Fibroblast of lung (primary cell): ENCODE data around the gene TRIM67. TPM values are rescaled to one million over a fixed set of nuclear protein-coding genes. Genes with fewer than 3 reads are reported as not detected.

Experiments
- DNase-seq, 2 donors: peaks; one replicate each; pipeline versions ENCODE4 v3.0.0 to v3.0.0-alpha.2; 2010; ENCODE audit warnings: low read depth in 2 of 2
- H2AFZ ChIP-seq: 2 replicates; pipeline ENCODE4 v1.5.1; 2012; ENCODE audit warnings: low read length, control low read depth, inconsistent platforms
- H3K27ac ChIP-seq: 2 replicates; pipeline ENCODE4 v1.5.1; 2011; ENCODE audit warnings: low read length, control low read depth; ENCODE audit not compliant: insufficient read depth
- H3K27me3 ChIP-seq: 2 replicates; pipeline ENCODE4 v1.5.1; 2011; ENCODE audit warnings: mild to moderate bottlenecking, low read length; ENCODE audit not compliant: control insufficient read depth, insufficient read depth
- H3K36me3 ChIP-seq: 2 replicates; pipeline ENCODE4 v1.5.1; 2011; ENCODE audit warnings: low read length; ENCODE audit not compliant: control insufficient read depth, insufficient read depth
- H3K4me1 ChIP-seq: 2 replicates; pipeline ENCODE4 v1.5.1; 2011; ENCODE audit warnings: low read length; ENCODE audit not compliant: control insufficient read depth, insufficient read depth; ENCODE audit errors: extremely low read depth
- H3K4me2 ChIP-seq: 2 replicates; pipeline ENCODE4 v1.5.1; 2011; ENCODE audit warnings: low read length, control low read depth; ENCODE audit not compliant: insufficient read depth; ENCODE audit errors: extremely low read depth
- H3K4me3 ChIP-seq, 4 experiments: fragments of 200-600 bp in 1 of 4; sonication (generic) in 1 of 4; replicated peaks in 1 of 4; 2 replicates each; pipeline ENCODE4 v1.5.1; 2011 to 2016; ENCODE audit warnings: low read length in 4 of 4, low read depth in 3 of 4, mild to moderate bottlenecking in 3 of 4, control low read depth in 2 of 4, inconsistent platforms in 1 of 4, mixed read lengths in 1 of 4; ENCODE audit not compliant: insufficient read depth in 1 of 4; ENCODE audit errors: control extremely low read depth in 1 of 4
- H3K79me2 ChIP-seq: 2 replicates; pipeline ENCODE4 v1.5.1; 2012; ENCODE audit warnings: mild to moderate bottlenecking, low read length, inconsistent platforms; ENCODE audit not compliant: control insufficient read depth, insufficient read depth
- H3K9ac ChIP-seq: 2 replicates; pipeline ENCODE4 v1.5.1; 2011; ENCODE audit warnings: mild to moderate bottlenecking, low read length, control low read depth; ENCODE audit not compliant: insufficient read depth
- H3K9me3 ChIP-seq: 2 replicates; pipeline ENCODE4 v1.5.1; 2012; ENCODE audit warnings: low read depth, low read length; ENCODE audit not compliant: control insufficient read depth, insufficient read depth
- H4K20me1 ChIP-seq: 2 replicates; pipeline ENCODE4 v1.5.1; 2011; ENCODE audit warnings: low read length; ENCODE audit not compliant: control insufficient read depth, insufficient read depth; ENCODE audit errors: extremely low read depth
- CTCF ChIP-seq, 2 donors: IDR thresholded peaks in 1 of 2; conservative IDR thresholded peaks in 1 of 2; 1 replicate in 1 of 2; 2 replicates in 1 of 2; pipeline ENCODE4 v1.5.1; 2011 to 2012; ENCODE audit warnings: low read length in 2 of 2, control low read depth in 1 of 2, inconsistent platforms in 1 of 2, low read depth in 1 of 2, mild to moderate bottlenecking in 1 of 2
- EZH2 ChIP-seq: IDR thresholded peaks from 2 replicates; pipeline ENCODE4 v1.5.1; 2012; ENCODE audit warnings: low read length, control low read depth, mild to moderate bottlenecking; ENCODE audit errors: missing control alignments
- polyA plus RNA-seq, 2 donors: library from polyadenylated mRNA; depleted of rRNA in 1 of 2; stranded (reverse) in 1 of 2; unstranded in 1 of 2; fragments of >200 nt; gene quantifications; 2 replicates each; pipeline ENCODE4 v1.2.1, GENCODE V29; 2011 to 2012; ENCODE audit warnings: missing spikeins in 1 of 2
- total RNA-seq: library from RNA; depleted of rRNA; stranded (reverse); fragments of >200 nt; gene quantifications from 2 replicates; pipeline ENCODE4 v1.2.1, GENCODE V29; 2014

TRIM67 gene
- total and polyA plus RNA-seq, 2 donors (not counting 1 experiment from before 2014, with no cell fraction given) = 0.02 to 0.17 TPM

GRCh38 chr1:231248778-231249177, 86.9 kb downstream of the TRIM67 start:
- DNase-seq = peak in 1 of 2 donors; percentile 8
- Histone ChIP-seq H3K79me2 (peaks cover 28% of the 10 kb centered on the region), H4K20me1 (no peaks in the 10 kb centered on the region)

GRCh38 chr1:231252336-231252735, 90.5 kb downstream of the TRIM67 start:
- no peak for TF ChIP-seq CTCF (conservative IDR thresholded peaks at IDR 0.05 in 1 of 2, IDR thresholded peaks at IDR 0.05 in 1 of 2; ENCODE audit: low read depth in 1 of 2, low read length in 2 of 2)
- no peak for TF ChIP-seq EZH2
- Histone ChIP-seq H2AFZ (no peak overlapping the region), H3K27ac (no peak overlapping the region), H4K20me1 (no peaks in the 10 kb centered on the region), H3K79me2 (peaks cover 6% of the 10 kb centered on the region), H3K4me2 (no peak overlapping the region), H3K9ac (no peak overlapping the region), H3K9me3 (no peaks in the 10 kb centered on the region), H3K4me1 (no peaks in the 10 kb centered on the region), H3K4me3 (no peak overlapping the region), H3K36me3 (no peaks in the 10 kb centered on the region), H3K27me3 (no peaks in the 10 kb centered on the region)
- no peak for DNase-seq

More at GRCh38 chr1:231248778-231249177, 86.9 kb downstream of the TRIM67 start:
- H3K9me3 ChIP-seq = no peaks in the 10 kb centered on the region
- H3K9ac ChIP-seq = no peak overlapping the region
- no peak overlapping the region for H3K27ac ChIP-seq
- H3K4me1 ChIP-seq = no peaks in the 10 kb centered on the region
- no peak overlapping the region for H3K4me2 ChIP-seq
- no peaks in the 10 kb centered on the region for H3K36me3 ChIP-seq
- no peak overlapping the region for H3K4me3 ChIP-seq
- no peak overlapping the region for H2AFZ ChIP-seq
- no peaks in the 10 kb centered on the region for H3K27me3 ChIP-seq
- TF ChIP-seq CTCF (conservative IDR thresholded peaks at IDR 0.05 in 1 of 2, IDR thresholded peaks at IDR 0.05 in 1 of 2; ENCODE audit: low read depth in 1 of 2, low read length in 2 of 2) (no peak), EZH2 (no peak)

DNA sequence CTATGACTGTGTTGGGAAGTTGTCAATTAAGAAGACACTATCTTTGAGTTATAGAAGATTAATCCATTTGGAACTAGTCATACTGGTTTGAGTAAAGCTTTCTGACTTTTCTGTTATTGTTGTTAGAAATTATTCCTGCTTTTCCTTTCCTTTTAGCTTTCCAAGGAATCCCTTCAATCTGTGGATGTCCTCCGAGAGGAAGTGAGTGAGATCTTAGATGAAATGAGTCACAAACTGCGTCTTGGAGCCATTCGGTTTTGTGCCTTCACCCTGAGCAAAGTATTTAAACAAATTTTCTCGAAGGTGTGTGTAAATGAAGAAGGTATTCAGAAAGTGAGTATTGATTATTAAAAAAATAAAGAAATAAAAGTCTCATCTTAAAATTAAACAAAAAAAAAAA, 98.5 kb downstream of the TRIM67 start:
- Histone ChIP-seq H3K27me3 (no peaks in the 10 kb centered on the region), H3K36me3 (no peaks in the 10 kb centered on the region), H3K27ac (no peak overlapping the region), H3K9me3 (no peaks in the 10 kb centered on the region), H4K20me1 (no peaks in the 10 kb centered on the region), H2AFZ (no peak overlapping the region), H3K4me1 (no peaks in the 10 kb centered on the region), H3K4me2 (no peak overlapping the region), H3K9ac (no peak overlapping the region), H3K79me2 (no peaks in the 10 kb centered on the region), H3K4me3 (no peak overlapping the region)
- DNase-seq = no peak
- TF ChIP-seq CTCF (conservative IDR thresholded peaks at IDR 0.05 in 1 of 2, IDR thresholded peaks at IDR 0.05 in 1 of 2; ENCODE audit: low read depth in 1 of 2, low read length in 2 of 2) (no peak), EZH2 (no peak)
